Effector memory CD4-positive, alpha-beta T cell (primary cell): ENCODE data around the gene ABTB1.

Experiments used
- DNase-seq, 3 donors: peaks; one replicate each; pipeline ENCODE4 v3.0.0-alpha.2; 2020
- H3K27ac ChIP-seq: 2 replicates; pipeline ENCODE4 v1.7.0; 2013; ENCODE audit warnings: mild to moderate bottlenecking, low read length, moderate library complexity; ENCODE audit not compliant: insufficient read depth, poor library complexity, severe bottlenecking
- H3K27me3 ChIP-seq: replicated peaks from 2 replicates; pipeline ENCODE4 v1.7.0; 2013; ENCODE audit warnings: mild to moderate bottlenecking, low read length; ENCODE audit not compliant: insufficient read depth, control insufficient read depth, poor library complexity, severe bottlenecking
- H3K36me3 ChIP-seq: 2 replicates; pipeline ENCODE4 v1.7.0; 2013; ENCODE audit warnings: mild to moderate bottlenecking, low read length, moderate library complexity; ENCODE audit not compliant: control insufficient read depth, insufficient read depth
- H3K4me1 ChIP-seq: 2 replicates; pipeline ENCODE4 v1.7.0; 2013; ENCODE audit warnings: low read length, mild to moderate bottlenecking; ENCODE audit not compliant: control insufficient read depth, insufficient read depth, poor library complexity, severe bottlenecking
- H3K4me3 ChIP-seq: 2 replicates; pipeline ENCODE4 v1.7.0; 2013; ENCODE audit warnings: low read length, low read depth, mild to moderate bottlenecking; ENCODE audit not compliant: insufficient read depth, poor library complexity, severe bottlenecking
- H3K9me3 ChIP-seq: 2 replicates; pipeline ENCODE4 v1.7.0; 2013; ENCODE audit warnings: mild to moderate bottlenecking, low read length, moderate library complexity; ENCODE audit not compliant: control insufficient read depth
- total RNA-seq, 3 donors: gene quantifications; one replicate each; lab custom pipeline; 2026; lab: John Stamatoyannopoulos, UW

The ABTB1 gene
- 45.6 to 64.5 (median 59.8) reads per million in 3 donors for total RNA-seq

GRCh38 chr3:127672429-127673190 lies at the start of gene ABTB1:
ABTB1 (plus strand) TSS chr3:127672952; CDS start chr3:127673026, 74 bp downstream.
- Histone ChIP-seq H3K9me3 (no peaks in the 10 kb centered on the region), H3K36me3 (peaks cover 4% of the 10 kb centered on the region), H3K27ac (peak within 1 kb of the TSS; percentile 84), H3K4me3 (peak within 1 kb of the TSS; percentile 72), H3K27me3 (no peaks in the 10 kb centered on the region), H3K4me1 (peaks cover 18% of the 10 kb centered on the region)
- DNase-seq, result peak; percentile 77 to 79 (median 77)

DNA sequence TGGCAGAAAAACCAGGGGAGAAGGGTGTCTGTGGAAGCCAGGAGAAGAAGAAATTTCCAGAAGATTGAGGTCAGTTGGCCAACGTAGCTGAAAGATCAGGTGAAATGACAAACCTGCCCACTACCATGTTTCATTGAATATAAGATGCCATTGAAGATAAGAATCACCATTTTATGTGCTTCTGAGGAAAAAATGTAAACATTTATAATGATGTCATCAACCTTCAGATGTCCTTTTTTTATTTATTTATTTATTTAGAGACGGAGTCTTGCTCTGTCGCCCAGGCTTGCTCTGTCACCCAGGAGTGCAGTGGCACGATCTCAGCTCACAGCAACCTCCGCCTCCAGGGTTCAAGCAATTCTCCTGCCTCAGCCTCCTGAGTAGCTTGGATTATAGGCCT lies 48.7 kb upstream of the ABTB1 start:
- DNase-seq, result no peak
- H3K27me3 ChIP-seq, result no peaks in the 10 kb centered on the region

GRCh38 chr3:127625821-127626220 lies 46.9 kb upstream of the ABTB1 start:
- H3K27me3 ChIP-seq, result no peaks in the 10 kb centered on the region
- H3K9me3 ChIP-seq, result no peaks in the 10 kb centered on the region
- no peak overlapping the region for H3K4me3 ChIP-seq
- H3K4me1 ChIP-seq, result peaks cover 11% of the 10 kb centered on the region
- no peak overlapping the region for H3K27ac ChIP-seq
- no peaks in the 10 kb centered on the region for H3K36me3 ChIP-seq
- DNase-seq, result no peak

More for the DNA sequence above, 48.7 kb upstream of the ABTB1 start:
- no peaks in the 10 kb centered on the region for H3K9me3 ChIP-seq
- H3K27ac ChIP-seq, result no peak overlapping the region
- H3K4me3 ChIP-seq, result no peak overlapping the region
- H3K4me1 ChIP-seq, result no peaks in the 10 kb centered on the region
- H3K36me3 ChIP-seq, result no peaks in the 10 kb centered on the region

- no peak for DNase-seq
- Histone ChIP-seq H3K4me1 (peaks cover 11% of the 10 kb centered on the region), H3K9me3 (no peaks in the 10 kb centered on the region), H3K27me3 (no peaks in the 10 kb centered on the region), H3K4me3 (no peak overlapping the region), H3K36me3 (no peaks in the 10 kb centered on the region), H3K27ac (no peak overlapping the region)
Measured at GRCh38 chr3:127628426-127628787, 44.3 kb upstream of the ABTB1 start.

DNA sequence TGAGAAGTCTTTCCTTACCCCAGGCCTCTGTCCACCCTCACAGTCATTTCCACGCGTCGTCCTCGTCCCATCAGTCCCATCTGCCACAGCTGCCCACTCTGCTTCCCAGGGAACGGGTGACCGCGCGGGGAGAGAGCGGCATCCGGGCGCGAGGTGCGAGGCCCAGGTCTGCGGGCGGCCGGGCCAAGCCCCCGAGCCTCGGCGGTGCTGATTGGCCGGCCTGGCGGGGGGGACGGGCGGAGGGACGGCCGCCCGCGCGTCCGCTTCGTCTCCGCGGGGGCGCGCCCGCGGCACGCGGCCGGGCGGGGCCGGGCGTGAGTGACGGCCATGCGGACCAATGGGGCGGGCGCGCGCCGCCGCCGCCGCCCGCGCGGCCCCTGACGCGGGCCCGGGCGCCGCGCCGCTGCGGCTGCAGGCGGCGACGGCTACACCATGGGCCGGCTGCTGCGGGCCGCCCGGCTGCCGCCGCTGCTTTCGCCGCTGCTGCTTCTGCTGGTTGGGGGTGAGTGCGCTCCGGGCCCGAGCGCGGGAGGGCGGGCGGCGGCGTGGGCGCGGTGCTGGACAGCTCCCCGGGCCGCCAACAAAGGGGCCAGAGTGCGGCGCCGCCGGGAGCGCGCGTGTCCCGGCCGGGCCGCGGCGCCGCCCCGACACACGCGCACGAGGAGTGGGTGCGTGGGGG lies 43.8 kb upstream of the ABTB1 start, which contains the start of gene PODXL2:
PODXL2 (plus strand) TSS at position 398 of the 679 bp plus-strand sequence; CDS start at position 433, 35 bp downstream.
- Histone ChIP-seq H3K27ac (no peak within 1 kb of the TSS), H3K4me3 (peak within 1 kb of the TSS; percentile 53), H3K36me3 (no peaks in the 10 kb centered on the region), H3K27me3 (no peaks in the 10 kb centered on the region), H3K4me1 (peaks cover 11% of the 10 kb centered on the region), H3K9me3 (no peaks in the 10 kb centered on the region)
- DNase-seq, result peak in 1 of 3 donors; percentile 25

DNA sequence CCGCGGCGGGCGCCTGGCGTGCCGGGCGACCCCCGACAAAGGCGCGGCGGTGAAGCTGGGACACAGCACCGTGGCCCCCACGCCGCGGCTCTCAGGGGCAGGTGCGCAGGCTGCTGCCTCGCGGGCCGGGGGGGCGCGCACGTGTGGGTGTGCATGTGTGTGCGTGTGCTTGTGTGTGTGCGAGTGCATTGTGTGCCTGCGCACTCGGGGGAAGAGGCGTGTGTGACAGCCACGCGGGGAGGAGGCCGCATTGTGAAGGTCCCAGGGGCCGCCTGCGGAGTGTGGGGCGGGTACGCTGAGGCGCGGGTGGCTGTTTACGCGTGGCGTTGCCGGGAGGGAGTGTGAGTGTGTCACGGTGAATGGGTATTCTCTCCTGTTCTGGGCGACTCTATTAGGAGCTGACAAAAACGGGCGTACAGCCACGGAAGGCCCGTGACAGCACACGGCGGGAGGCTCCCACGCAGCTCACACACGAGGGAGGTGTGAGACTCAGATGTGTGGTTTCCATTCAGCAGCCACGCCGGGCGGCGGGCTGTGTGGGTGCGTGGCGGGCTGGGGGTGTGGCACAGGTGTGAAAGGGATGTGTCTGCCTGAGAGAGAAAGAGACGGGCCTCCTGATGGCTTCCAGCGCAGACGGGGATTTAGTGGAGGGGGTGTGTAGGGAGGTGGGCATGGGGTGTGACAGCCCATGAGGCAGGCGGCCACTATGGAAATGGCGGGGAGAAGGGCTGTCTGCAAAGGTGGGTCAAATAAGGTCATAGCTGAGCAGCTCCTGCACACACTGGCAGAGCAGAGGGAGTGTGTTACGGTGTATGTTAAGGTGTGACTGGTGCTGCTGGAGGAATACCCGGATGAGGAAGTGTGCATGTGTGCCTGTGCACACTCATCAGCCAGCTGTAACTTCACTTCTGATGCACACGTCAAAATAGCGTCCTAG lies 43.0 kb upstream of the ABTB1 start:
- peak overlapping the region; percentile 53 for H3K4me3 ChIP-seq
- no peak overlapping the region for H3K27ac ChIP-seq
- no peaks in the 10 kb centered on the region for H3K27me3 ChIP-seq
- peaks cover 11% of the 10 kb centered on the region for H3K4me1 ChIP-seq
- no peaks in the 10 kb centered on the region for H3K9me3 ChIP-seq
- H3K36me3 ChIP-seq, result no peaks in the 10 kb centered on the region
- DNase-seq, result peak in 2 of 3 donors; percentile 19 to 51

DNA sequence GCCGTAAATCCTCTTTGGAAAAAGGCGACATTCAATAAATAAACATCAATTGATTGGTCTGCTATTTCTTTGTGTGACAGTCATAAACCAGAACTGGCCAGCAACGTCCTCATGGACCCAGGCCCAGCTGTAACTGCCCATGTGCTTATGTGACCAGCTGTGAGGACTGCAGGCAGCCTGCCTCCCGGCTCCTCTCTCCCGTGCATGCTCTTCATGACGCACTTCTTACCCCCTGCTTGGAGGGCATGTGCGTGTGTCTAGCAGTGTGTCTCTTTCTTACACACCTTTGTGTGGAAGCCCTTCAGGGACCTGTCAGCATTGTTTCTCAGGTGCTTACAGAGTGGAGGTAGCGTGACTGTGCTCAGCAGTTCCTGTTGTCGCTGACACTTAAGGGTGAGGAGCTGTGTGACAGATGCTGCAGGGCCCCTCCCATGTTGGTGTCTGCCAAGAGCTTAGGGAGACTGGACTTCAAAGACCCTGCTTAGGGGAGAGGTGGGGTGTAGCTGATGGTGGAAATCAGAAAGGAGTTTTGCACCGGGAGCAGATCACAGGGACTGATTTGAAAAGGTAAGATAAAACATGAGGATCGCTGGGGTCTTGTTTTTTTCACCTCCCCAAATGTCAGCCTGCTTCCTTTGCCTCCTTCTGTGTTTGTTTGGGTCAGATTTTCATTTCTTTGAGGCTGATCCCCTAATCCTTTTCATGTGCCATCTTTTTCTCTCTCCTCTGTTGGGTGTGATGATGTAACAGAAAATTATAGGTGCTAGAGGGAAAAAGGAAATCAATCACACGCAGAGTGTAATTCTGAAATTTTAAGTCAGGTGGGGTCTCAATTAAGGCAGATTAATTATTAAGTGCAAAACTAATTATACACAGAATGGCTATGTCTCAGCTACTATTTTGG lies 41.7 kb upstream of the ABTB1 start:
- no peak overlapping the region for H3K4me3 ChIP-seq
- no peaks in the 10 kb centered on the region for H3K27me3 ChIP-seq
- no peaks in the 10 kb centered on the region for H3K9me3 ChIP-seq
- no peak overlapping the region for H3K27ac ChIP-seq
- DNase-seq, result no peak
- no peaks in the 10 kb centered on the region for H3K36me3 ChIP-seq
- peaks cover 11% of the 10 kb centered on the region for H3K4me1 ChIP-seq

- DNase-seq, result no peak
- H3K9me3 ChIP-seq, result no peaks in the 10 kb centered on the region
- no peaks in the 10 kb centered on the region for H3K27me3 ChIP-seq
- no peak overlapping the region for H3K4me3 ChIP-seq
- H3K36me3 ChIP-seq, result no peaks in the 10 kb centered on the region
- H3K27ac ChIP-seq, result no peak overlapping the region
- peaks cover 11% of the 10 kb centered on the region for H3K4me1 ChIP-seq
Measured at GRCh38 chr3:127632035-127632820, 40.5 kb upstream of the ABTB1 start.
